OCI-LY1 (cell line): ENCODE data around the gene PLD6.

ENCODE experiments used
- EZH2 ChIP-seq: fragments of 200-600 bp; sonication (generic), shearing (Covaris generic); IDR thresholded peaks from 2 replicates; pipeline ENCODE4 v1.8.0; 2017; ENCODE audit warnings: borderline replicate concordance, mixed run types, mild to moderate bottlenecking, antibody characterized with exemption, low read length, moderate library complexity, mixed read lengths
- TF ChIP-seq, protein P1 (sequence below): fragments of 200-600 bp; sonication (generic), shearing (Covaris generic); IDR thresholded peaks from 2 replicates; pipeline ENCODE4 v1.5.1; 2017; ENCODE audit warnings: mild to moderate bottlenecking, antibody characterized with exemption, low read length, moderate library complexity, mixed read lengths

DNA sequence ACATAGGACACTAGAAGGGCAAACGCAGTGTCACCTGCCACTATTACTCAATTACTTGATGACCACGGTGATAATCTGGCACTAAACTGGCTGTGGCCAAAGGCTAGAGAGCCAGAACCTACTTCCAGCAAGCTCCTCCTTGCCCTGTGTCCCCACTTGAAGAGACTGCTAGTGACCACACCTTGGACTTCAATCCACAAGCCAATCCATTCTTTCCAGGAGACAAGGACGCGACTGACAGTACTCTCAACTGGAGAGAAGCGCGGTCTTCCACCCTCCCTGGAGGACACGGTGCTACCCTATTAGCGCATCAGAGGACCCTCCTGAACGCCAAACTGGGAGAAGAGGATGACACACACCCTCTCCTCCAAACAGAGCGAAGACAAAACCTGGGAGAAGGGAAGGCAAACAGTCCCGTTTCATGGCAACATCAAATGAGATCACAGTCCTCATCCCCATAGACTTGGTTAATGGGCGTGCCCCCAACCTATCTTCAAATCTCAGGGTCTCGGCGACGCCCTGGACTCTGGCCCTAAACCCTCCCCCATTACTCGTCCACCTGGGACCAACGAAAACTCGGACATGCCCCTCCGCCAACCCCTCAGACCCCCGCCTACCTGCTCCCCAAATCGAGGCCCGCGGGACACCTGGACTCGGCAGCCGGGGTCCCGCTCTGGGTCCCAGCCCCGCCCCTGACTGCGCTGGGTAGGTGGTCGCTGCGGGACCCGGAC lies 30.3 kb upstream of the PLD6 start:
- TF ChIP-seq, protein P1, sequence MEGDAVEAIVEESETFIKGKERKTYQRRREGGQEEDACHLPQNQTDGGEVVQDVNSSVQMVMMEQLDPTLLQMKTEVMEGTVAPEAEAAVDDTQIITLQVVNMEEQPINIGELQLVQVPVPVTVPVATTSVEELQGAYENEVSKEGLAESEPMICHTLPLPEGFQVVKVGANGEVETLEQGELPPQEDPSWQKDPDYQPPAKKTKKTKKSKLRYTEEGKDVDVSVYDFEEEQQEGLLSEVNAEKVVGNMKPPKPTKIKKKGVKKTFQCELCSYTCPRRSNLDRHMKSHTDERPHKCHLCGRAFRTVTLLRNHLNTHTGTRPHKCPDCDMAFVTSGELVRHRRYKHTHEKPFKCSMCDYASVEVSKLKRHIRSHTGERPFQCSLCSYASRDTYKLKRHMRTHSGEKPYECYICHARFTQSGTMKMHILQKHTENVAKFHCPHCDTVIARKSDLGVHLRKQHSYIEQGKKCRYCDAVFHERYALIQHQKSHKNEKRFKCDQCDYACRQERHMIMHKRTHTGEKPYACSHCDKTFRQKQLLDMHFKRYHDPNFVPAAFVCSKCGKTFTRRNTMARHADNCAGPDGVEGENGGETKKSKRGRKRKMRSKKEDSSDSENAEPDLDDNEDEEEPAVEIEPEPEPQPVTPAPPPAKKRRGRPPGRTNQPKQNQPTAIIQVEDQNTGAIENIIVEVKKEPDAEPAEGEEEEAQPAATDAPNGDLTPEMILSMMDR, result no peak
- no peak for TF ChIP-seq EZH2
